Karpas-422 (cell line): ENCODE results near the gene RGS10. TPM values are rescaled to one million over a fixed set of nuclear protein-coding genes. Genes with fewer than 3 reads are reported as not detected.
"Not testable (repeated sequence)": the region's sequence is repeated elsewhere in the genome, so short reads cannot be mapped to it uniquely, and the experiment has no call there.

ENCODE experiments used
- DNase-seq: peaks from one replicate; pipeline ENCODE4 v3.0.0-alpha.2; 2015
- H2AFZ ChIP-seq: fragments of 200-600 bp; sonication (generic); 2 replicates; pipeline ENCODE4 v1.6.1; 2014; ENCODE audit warnings: antibody characterized with exemption, low read length, mixed read lengths
- H3K27ac ChIP-seq: fragments of 200-600 bp; sonication (generic); 2 replicates; pipeline ENCODE4 v1.5.1; 2014; ENCODE audit warnings: mild to moderate bottlenecking, low read length, moderate library complexity
- H3K27me3 ChIP-seq: fragments of 200-600 bp; sonication (generic); 2 replicates; pipeline ENCODE4 v1.6.1; 2014; ENCODE audit warnings: low read length, mixed read lengths
- H3K36me3 ChIP-seq: fragments of 200-600 bp; sonication (generic); 2 replicates; pipeline ENCODE4 v1.6.1; 2014; ENCODE audit warnings: low read length, mixed read lengths; ENCODE audit not compliant: insufficient read depth
- H3K4me1 ChIP-seq: fragments of 200-600 bp; sonication (generic); 2 replicates; pipeline ENCODE4 v1.6.1; 2014; ENCODE audit warnings: mild to moderate bottlenecking, low read length, mixed read lengths
- H3K4me2 ChIP-seq: fragments of 200-600 bp; sonication (generic); 2 replicates; pipeline ENCODE4 v1.6.1; 2014; ENCODE audit warnings: low read length, low read depth, mild to moderate bottlenecking; ENCODE audit not compliant: poor library complexity, severe bottlenecking
- H3K4me3 ChIP-seq: fragments of 200-600 bp; sonication (generic); 2 replicates; pipeline ENCODE4 v1.5.1; 2014; ENCODE audit warnings: mild to moderate bottlenecking, antibody characterized with exemption, low read length, mixed read lengths
- H3K79me2 ChIP-seq: fragments of 200-600 bp; sonication (generic); 2 replicates; pipeline ENCODE4 v1.6.1; 2014; ENCODE audit warnings: mild to moderate bottlenecking, low read length, mixed read lengths
- H3K9ac ChIP-seq: fragments of 200-600 bp; sonication (generic); 2 replicates; pipeline ENCODE4 v1.6.0; 2014; ENCODE audit warnings: low read length
- H3K9me2 ChIP-seq: fragments of 200-600 bp; sonication (generic), shearing (Covaris generic); replicated peaks from 2 replicates; pipeline ENCODE4 v1.6.0; 2014; ENCODE audit warnings: mild to moderate bottlenecking, low read length, moderate library complexity; ENCODE audit not compliant: insufficient read depth
- H3K9me3 ChIP-seq: fragments of 300-700, 200-600 bp; sonication (generic); 2 replicates; pipeline ENCODE4 v1.6.1; 2014; ENCODE audit warnings: low read length, mixed read lengths
- H4K20me1 ChIP-seq: fragments of 200-600 bp; sonication (generic); 2 replicates; pipeline ENCODE4 v1.6.1; 2014; ENCODE audit warnings: mild to moderate bottlenecking, antibody characterized with exemption, low read length, low read depth; ENCODE audit not compliant: insufficient read depth
- total RNA-seq: library from RNA; depleted of rRNA; stranded (reverse); fragments of >200 nt; shearing (Covaris generic); gene quantifications from 2 replicates; pipeline ENCODE4 v1.2.3, GENCODE V29; 2014; ENCODE audit warnings: low replicate concordance

RGS10 gene
- total RNA-seq, 1 experiment from 2014 or later: 78.0 TPM

DNA sequence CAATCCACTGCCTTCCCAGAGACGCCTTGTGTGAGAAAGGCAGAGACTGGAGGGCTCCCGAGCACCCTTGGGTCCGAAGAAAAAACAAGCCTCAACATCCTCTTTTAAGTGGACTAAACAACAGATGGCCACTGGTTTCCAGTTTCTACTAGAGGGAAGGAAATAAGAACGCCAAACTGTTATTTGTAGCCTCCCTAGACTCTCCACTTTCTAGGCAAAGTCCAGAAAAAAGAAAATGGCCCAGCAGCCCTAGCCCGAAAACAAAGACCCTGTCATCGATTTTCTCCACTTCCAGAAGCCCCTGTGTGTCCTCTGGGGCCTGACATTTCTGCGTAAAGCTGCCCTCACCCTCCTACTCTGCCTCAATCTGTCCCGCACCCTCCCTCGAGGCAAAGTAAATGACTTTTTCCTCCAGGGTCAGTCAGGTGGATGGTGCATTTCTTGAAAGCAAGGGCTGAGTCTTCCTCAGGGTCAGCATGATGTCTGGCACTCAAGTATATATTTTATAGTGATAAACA, 6.0 kb downstream of the RGS10 start:
- no peaks in the 10 kb centered on the region for H3K27me3 ChIP-seq
- no peak overlapping the region for H2AFZ ChIP-seq
- no peak for DNase-seq
- H3K9me3 ChIP-seq: no peaks in the 10 kb centered on the region
- H3K36me3 ChIP-seq: no peaks in the 10 kb centered on the region
- peaks cover 44% of the 10 kb centered on the region for H3K4me1 ChIP-seq
- peaks cover 13% of the 10 kb centered on the region; the same call in 1 of the 2 replicates for H4K20me1 ChIP-seq
- H3K9me2 ChIP-seq: no peaks in the 10 kb centered on the region
- H3K9ac ChIP-seq: no peak overlapping the region
- no peak overlapping the region for H3K4me3 ChIP-seq
- H3K4me2 ChIP-seq: no peak overlapping the region
- no peak overlapping the region for H3K27ac ChIP-seq
- H3K79me2 ChIP-seq: peaks cover 91% of the 10 kb centered on the region

DNA sequence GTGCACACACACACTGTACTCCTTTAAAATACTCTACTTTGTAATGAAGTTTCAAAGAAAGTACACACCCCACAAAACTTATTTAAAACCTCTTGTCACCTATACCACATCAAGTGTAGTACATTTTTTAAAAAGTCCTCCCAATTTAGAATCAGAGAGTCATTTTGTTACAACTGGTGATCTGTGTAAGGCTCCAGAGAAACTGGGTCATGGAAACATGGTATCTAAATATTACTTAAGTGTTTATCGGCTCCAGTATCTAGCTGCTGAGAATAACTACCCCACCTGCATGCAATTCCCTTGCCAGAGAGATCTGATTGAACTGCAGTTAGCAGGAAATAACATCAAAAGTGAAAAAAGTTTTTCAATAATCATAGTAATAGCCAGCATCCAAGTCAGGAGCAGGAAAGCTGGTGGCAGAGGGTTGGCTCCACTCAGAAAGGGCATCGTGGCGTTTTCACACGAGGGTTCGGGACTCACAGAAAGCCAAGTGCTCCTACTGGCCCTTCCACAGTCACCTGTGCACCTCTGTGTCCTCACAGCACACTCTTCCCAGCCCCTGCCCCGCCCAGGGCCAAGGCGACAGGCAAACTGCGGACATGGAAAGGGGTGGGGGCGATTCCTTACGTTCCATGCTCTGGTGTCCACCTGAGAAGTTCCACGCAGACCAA, 6.5 kb downstream of the RGS10 start:
- Histone ChIP-seq H4K20me1 (peaks cover 13% of the 10 kb centered on the region; the same call in 1 of the 2 replicates), H3K36me3 (no peaks in the 10 kb centered on the region), H3K4me3 (no peak overlapping the region), H3K27ac (no peak overlapping the region), H3K9me3 (no peaks in the 10 kb centered on the region), H3K9me2 (no peaks in the 10 kb centered on the region), H3K4me2 (no peak overlapping the region), H3K79me2 (peaks cover 91% of the 10 kb centered on the region), H3K9ac (no peak overlapping the region), H3K4me1 (peaks cover 38% of the 10 kb centered on the region), H2AFZ (no peak overlapping the region), H3K27me3 (no peaks in the 10 kb centered on the region)
- no peak for DNase-seq

DNA sequence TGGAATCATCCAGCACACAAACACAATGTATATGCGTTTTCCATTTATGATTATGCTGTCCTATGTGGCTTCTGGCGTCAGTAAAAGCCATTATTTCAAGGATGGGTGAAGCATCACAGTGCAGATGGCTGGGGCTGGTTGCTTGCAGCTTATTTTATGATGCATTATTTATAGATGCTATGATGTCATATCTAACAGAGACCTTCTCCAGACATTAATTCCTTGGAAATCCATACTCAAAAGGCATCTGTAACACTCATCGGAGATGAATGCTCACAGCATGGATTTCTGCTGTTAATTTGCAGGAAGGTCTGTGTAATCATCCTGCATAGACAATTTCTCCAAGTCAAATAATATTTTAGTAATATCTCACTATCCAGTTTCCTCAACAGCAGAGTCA, 7.2 kb downstream of the RGS10 start:
- DNase-seq: no peak
- H3K27ac ChIP-seq: no peak overlapping the region
- H3K27me3 ChIP-seq: no peaks in the 10 kb centered on the region
- H2AFZ ChIP-seq: no peak overlapping the region
- H3K9ac ChIP-seq: no peak overlapping the region
- H3K9me2 ChIP-seq: no peaks in the 10 kb centered on the region
- H3K36me3 ChIP-seq: no peaks in the 10 kb centered on the region
- H4K20me1 ChIP-seq: peaks cover 13% of the 10 kb centered on the region; the same call in 1 of the 2 replicates
- H3K79me2 ChIP-seq: peaks cover 91% of the 10 kb centered on the region
- H3K4me3 ChIP-seq: no peak overlapping the region
- no peaks in the 10 kb centered on the region for H3K9me3 ChIP-seq
- peaks cover 32% of the 10 kb centered on the region for H3K4me1 ChIP-seq
- no peak overlapping the region for H3K4me2 ChIP-seq

DNA sequence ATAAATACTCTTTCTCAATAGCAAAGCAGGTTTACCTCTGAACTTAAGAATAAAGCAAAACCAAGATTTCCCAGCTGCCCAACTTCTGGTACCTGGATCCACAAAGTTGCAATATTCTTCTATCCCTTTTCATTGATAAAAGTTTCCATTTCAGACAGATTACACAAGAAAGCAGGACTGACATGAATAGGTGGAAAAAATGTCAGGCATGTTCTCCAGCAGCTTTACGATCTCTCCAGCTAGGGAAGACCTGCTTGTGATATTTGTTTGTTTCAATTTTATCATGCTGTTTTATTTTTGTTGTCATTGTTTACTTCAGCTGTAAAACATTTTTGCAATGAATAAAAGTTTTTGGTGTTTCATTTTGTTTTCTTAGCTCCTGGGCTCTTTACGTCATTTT, 9.0 kb downstream of the RGS10 start:
- H2AFZ ChIP-seq: no peak overlapping the region
- peaks cover 6% of the 10 kb centered on the region; the same call in 1 of the 2 replicates for H4K20me1 ChIP-seq
- H3K4me2 ChIP-seq: no peak overlapping the region
- H3K27ac ChIP-seq: no peak overlapping the region
- H3K9ac ChIP-seq: no peak overlapping the region
- peaks cover 14% of the 10 kb centered on the region for H3K4me1 ChIP-seq
- H3K36me3 ChIP-seq: no peaks in the 10 kb centered on the region
- H3K9me3 ChIP-seq: no peaks in the 10 kb centered on the region
- peaks cover 89% of the 10 kb centered on the region for H3K79me2 ChIP-seq
- H3K4me3 ChIP-seq: no peak overlapping the region
- H3K9me2 ChIP-seq: no peaks in the 10 kb centered on the region
- DNase-seq: no peak
- no peaks in the 10 kb centered on the region for H3K27me3 ChIP-seq

DNA sequence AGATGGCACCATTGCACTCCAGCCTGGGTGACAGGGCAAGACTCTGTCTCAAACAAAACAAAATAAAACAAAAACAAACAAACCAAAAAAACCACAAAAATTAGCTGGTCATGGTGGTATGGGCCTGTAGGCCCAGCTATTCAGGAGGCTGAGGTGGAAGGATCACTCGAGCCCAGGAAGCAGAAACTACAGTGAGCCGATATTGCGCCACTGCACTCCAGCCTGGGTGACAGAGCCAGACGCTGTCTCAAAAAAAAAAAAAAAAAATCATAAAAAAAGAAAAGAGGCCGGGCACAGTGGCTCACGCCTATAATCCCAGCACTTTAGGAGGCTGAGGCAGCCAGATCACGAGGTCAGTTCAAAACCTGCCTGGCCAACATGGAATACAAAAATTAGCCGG, 9.7 kb downstream of the RGS10 start:
- not testable (repeated sequence) for H4K20me1 ChIP-seq, DNase-seq, H3K9ac ChIP-seq, H3K4me2 ChIP-seq, H3K4me1 ChIP-seq, H3K27me3 ChIP-seq, H3K9me3 ChIP-seq, H3K4me3 ChIP-seq, H3K9me2 ChIP-seq, H3K36me3 ChIP-seq, H3K27ac ChIP-seq, H2AFZ ChIP-seq
- peaks cover 88% of the 10 kb centered on the region for H3K79me2 ChIP-seq

DNA sequence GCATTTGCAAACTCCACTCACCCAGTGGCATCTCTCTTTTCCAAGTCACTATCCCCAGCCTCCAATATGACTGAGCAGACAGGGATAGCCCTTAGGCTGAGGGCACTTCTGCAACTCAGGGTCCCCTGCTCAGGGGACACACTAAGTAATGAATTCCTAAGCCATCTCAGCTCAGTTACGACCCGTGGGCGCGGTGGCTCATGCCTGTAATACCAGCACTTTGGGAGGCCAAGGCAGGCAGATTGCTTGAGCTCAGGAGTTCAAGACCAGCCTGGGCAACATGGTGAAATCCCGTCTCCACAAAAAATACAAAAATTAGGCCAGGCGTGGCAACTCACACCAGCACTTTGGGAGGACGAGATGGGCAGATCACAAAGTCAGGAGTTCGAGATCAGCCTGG, 10.3 kb downstream of the RGS10 start:
- H3K79me2 ChIP-seq: peaks cover 87% of the 10 kb centered on the region
- H3K27me3 ChIP-seq, DNase-seq, H3K9me2 ChIP-seq, H3K4me1 ChIP-seq, H3K36me3 ChIP-seq, H3K9ac ChIP-seq, H3K4me2 ChIP-seq, H2AFZ ChIP-seq, H3K4me3 ChIP-seq, H4K20me1 ChIP-seq, H3K27ac ChIP-seq, H3K9me3 ChIP-seq: not testable (repeated sequence)

DNA sequence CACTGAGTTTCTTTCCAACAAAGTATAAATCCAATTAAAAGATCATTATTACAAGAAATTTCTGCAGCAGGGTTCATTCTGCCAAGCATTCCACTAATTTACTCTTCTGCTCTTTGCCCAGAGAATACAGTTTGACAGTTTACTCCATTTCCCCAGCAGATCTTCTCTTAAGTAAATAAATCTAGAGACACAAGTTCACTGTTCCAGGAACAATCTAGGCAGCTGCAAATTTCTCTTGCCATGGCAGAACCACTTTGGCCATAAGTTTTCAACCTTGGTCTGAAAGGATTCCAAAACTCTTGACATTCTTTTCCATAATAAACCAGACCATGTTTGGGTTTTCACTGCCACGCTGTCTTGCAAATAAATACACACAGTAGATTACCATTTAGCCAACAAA, 11.5 kb downstream of the RGS10 start:
- H3K4me2 ChIP-seq: no peak overlapping the region
- H2AFZ ChIP-seq: no peak overlapping the region
- H4K20me1 ChIP-seq: peaks cover 6% of the 10 kb centered on the region; the same call in 1 of the 2 replicates
- H3K27ac ChIP-seq: no peak overlapping the region
- H3K4me1 ChIP-seq: peaks cover 3% of the 10 kb centered on the region; the same call in 1 of the 2 replicates
- H3K9ac ChIP-seq: no peak overlapping the region
- peaks cover 5% of the 10 kb centered on the region; the same call in 1 of the 2 replicates for H3K36me3 ChIP-seq
- DNase-seq: no peak
- H3K79me2 ChIP-seq: peaks cover 82% of the 10 kb centered on the region
- no peaks in the 10 kb centered on the region for H3K9me2 ChIP-seq
- no peak overlapping the region for H3K4me3 ChIP-seq
- no peaks in the 10 kb centered on the region for H3K27me3 ChIP-seq
- H3K9me3 ChIP-seq: no peaks in the 10 kb centered on the region

DNA sequence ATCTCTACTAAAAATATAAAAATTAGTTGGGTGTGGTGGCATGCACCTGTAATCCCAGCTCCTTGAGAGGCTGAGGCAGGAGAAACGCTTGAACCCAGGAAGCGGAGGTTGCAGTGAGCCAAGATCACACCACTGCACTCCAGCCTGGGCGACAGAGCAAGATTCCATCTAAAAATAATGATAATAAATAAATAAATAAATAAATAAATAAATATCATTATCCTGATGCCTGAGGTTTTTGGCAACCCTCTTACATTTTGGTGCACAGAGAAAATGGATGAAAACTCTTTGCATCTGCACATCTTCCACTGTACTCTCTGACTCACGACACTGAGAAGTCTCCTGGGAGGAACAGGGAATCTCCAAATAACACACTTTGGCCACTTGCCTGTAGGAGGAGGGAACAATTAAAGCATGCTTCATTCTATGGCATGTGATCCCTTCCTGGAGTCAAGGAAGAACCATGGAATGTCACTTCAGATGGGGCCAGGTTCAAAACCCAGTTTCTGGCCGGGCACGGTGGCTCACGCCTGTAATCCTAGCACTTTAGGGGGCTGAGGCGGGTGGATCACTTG, 13.8 kb downstream of the RGS10 start:
- not testable (repeated sequence) for H3K9ac ChIP-seq, H4K20me1 ChIP-seq, DNase-seq, H3K9me3 ChIP-seq, H2AFZ ChIP-seq, H3K4me1 ChIP-seq, H3K4me3 ChIP-seq, H3K27ac ChIP-seq, H3K9me2 ChIP-seq, H3K4me2 ChIP-seq, H3K27me3 ChIP-seq
- H3K36me3 ChIP-seq: peaks cover 11% of the 10 kb centered on the region; the same call in 1 of the 2 replicates
- peaks cover 65% of the 10 kb centered on the region for H3K79me2 ChIP-seq
